ENCODE data around the gene PRRG1.
"Not testable (repeated sequence)": the region's sequence is repeated elsewhere in the genome, so short reads cannot be mapped to it uniquely, and the experiment has no call there.

The PRRG1 gene

DNA sequence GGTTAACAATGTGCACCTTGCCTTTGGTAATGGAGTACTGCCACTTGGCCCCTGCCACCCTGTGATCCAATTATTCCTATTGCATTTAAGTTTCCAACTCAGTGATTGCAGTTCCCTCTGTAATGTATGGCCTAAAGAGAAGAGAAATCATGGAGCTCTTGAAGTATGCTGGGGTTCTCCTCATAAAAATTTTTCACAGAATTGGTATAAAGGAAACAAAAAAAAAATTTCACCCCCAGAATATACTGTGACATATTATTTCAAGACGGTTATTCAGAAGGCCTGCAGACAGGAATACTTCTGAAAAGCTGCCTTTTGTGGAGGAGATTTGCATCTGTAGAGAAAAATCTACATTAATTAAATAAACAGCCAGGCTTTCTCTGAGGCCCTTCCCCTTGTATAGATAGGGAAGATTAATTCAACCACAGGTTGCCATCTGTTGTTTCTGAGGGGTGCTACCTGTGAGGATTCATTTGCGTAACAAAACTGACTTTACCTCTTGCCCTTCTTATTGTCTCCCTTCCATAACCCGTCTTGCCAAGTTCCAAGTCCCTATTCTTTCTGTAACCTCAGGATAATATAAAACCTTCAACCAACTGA is 127.5 kb downstream of the PRRG1 start:
- H3K9me3 ChIP-seq (ENCODE audit: control insufficient read depth, low read length), result no peaks in the 10 kb centered on the region
- H2AFZ ChIP-seq (ENCODE audit: low read depth, low read length), result no peak overlapping the region
- no peak overlapping the region for H2AK5ac ChIP-seq (ENCODE audit: low read length, severe bottlenecking)
- no peak overlapping the region for H3K23ac ChIP-seq (ENCODE audit: low read length in 2 of 2)
- H2BK12ac ChIP-seq (ENCODE audit: low read length in 2 of 2), result no peak overlapping the region
- H3K27ac ChIP-seq (ENCODE audit: low read length, poor library complexity, severe bottlenecking), result no peak overlapping the region
- no peak overlapping the region for H2BK120ac ChIP-seq (ENCODE audit: low read depth, low read length)
- WGBS, result 93% methylated on average over 2 of the region's 3 CpGs
- no peak overlapping the region for H3K18ac ChIP-seq (ENCODE audit: low read depth in 1 of 2, low read length in 2 of 2)
- H3K4me2 ChIP-seq (ENCODE audit: low read length, poor library complexity, severe bottlenecking), result no peak overlapping the region
- H3K4me3 ChIP-seq (ENCODE audit: insufficient read depth in 1 of 2, low read depth in 1 of 2, low read length in 2 of 2), result no peak overlapping the region
- no peak for DNase-seq
- no peaks in the 10 kb centered on the region for H3K27me3 ChIP-seq (ENCODE audit: control insufficient read depth in 1 of 2, insufficient read depth in 1 of 2, low read length in 2 of 2)
- H3K14ac ChIP-seq (ENCODE audit: low read length in 2 of 2), result no peak overlapping the region
- no peaks in the 10 kb centered on the region for H3K4me1 ChIP-seq (ENCODE audit: control insufficient read depth, insufficient read depth, low read depth, low read length)
- H2BK15ac ChIP-seq (ENCODE audit: low read depth, poor library complexity, severe bottlenecking), result no peak overlapping the region
- no peak overlapping the region for H3K4ac ChIP-seq (ENCODE audit: low read depth in 1 of 2, low read length in 2 of 2)
- H3K36me3 ChIP-seq (ENCODE audit: control insufficient read depth in 1 of 2, insufficient read depth in 2 of 2, low read depth in 1 of 2, low read length in 2 of 2), result no peaks in the 10 kb centered on the region
- no peaks in the 10 kb centered on the region for H3K79me1 ChIP-seq (replicated peaks; ENCODE audit: low read length, poor library complexity, severe bottlenecking)
- no peak overlapping the region for H2BK5ac ChIP-seq (ENCODE audit: low read depth, low read length, poor library complexity, severe bottlenecking)
- no peak overlapping the region for H4K91ac ChIP-seq (ENCODE audit: low read length)
- H3K9ac ChIP-seq (ENCODE audit: low read length), result no peak overlapping the region
- H4K8ac ChIP-seq (ENCODE audit: low read length), result no peak overlapping the region

- not testable (repeated sequence) for H2AK5ac ChIP-seq (ENCODE audit: low read length, severe bottlenecking); H3K4me2 ChIP-seq (ENCODE audit: low read length, poor library complexity, severe bottlenecking); H3K23ac ChIP-seq (ENCODE audit: low read length in 2 of 2); H2BK120ac ChIP-seq (ENCODE audit: low read depth, low read length); H3K9ac ChIP-seq (ENCODE audit: low read length); DNase-seq; H3K14ac ChIP-seq (ENCODE audit: low read length in 2 of 2); H3K4ac ChIP-seq (ENCODE audit: low read depth in 1 of 2, low read length in 2 of 2); H4K8ac ChIP-seq (ENCODE audit: low read length); H3K27me3 ChIP-seq (ENCODE audit: control insufficient read depth in 1 of 2, insufficient read depth in 1 of 2, low read length in 2 of 2); H3K4me1 ChIP-seq (ENCODE audit: control insufficient read depth, insufficient read depth, low read depth, low read length); H3K18ac ChIP-seq (ENCODE audit: low read depth in 1 of 2, low read length in 2 of 2); H4K91ac ChIP-seq (ENCODE audit: low read length); H2BK15ac ChIP-seq (ENCODE audit: low read depth, poor library complexity, severe bottlenecking); H3K36me3 ChIP-seq (ENCODE audit: control insufficient read depth in 1 of 2, insufficient read depth in 2 of 2, low read depth in 1 of 2, low read length in 2 of 2); H2BK12ac ChIP-seq (ENCODE audit: low read length in 2 of 2); H3K9me3 ChIP-seq (ENCODE audit: control insufficient read depth, low read length); H3K4me3 ChIP-seq (ENCODE audit: insufficient read depth in 1 of 2, low read depth in 1 of 2, low read length in 2 of 2); H2AFZ ChIP-seq (ENCODE audit: low read depth, low read length); H3K79me1 ChIP-seq (replicated peaks; ENCODE audit: low read length, poor library complexity, severe bottlenecking); H3K27ac ChIP-seq (ENCODE audit: low read length, poor library complexity, severe bottlenecking); H2BK5ac ChIP-seq (ENCODE audit: low read depth, low read length, poor library complexity, severe bottlenecking)
- 100% methylated on average over 2 of the region's 4 CpGs for WGBS
Observed at GRCh38 chrX:37484335-37484734, 135.2 kb downstream of the PRRG1 start.

- no peak overlapping the region for H3K27ac ChIP-seq (ENCODE audit: low read length, poor library complexity, severe bottlenecking)
- no peak overlapping the region for H2BK5ac ChIP-seq (ENCODE audit: low read depth, low read length, poor library complexity, severe bottlenecking)
- H3K4me3 ChIP-seq (ENCODE audit: insufficient read depth in 1 of 2, low read depth in 1 of 2, low read length in 2 of 2), result no peak overlapping the region
- no peaks in the 10 kb centered on the region for H3K36me3 ChIP-seq (ENCODE audit: control insufficient read depth in 1 of 2, insufficient read depth in 2 of 2, low read depth in 1 of 2, low read length in 2 of 2)
- no peak overlapping the region for H3K14ac ChIP-seq (ENCODE audit: low read length in 2 of 2)
- H2AFZ ChIP-seq (ENCODE audit: low read depth, low read length), result no peak overlapping the region
- no peaks in the 10 kb centered on the region for H3K4me1 ChIP-seq (ENCODE audit: control insufficient read depth, insufficient read depth, low read depth, low read length)
- H3K18ac ChIP-seq (ENCODE audit: low read depth in 1 of 2, low read length in 2 of 2), result no peak overlapping the region
- no peaks in the 10 kb centered on the region for H3K27me3 ChIP-seq (ENCODE audit: control insufficient read depth in 1 of 2, insufficient read depth in 1 of 2, low read length in 2 of 2)
- H2BK15ac ChIP-seq (ENCODE audit: low read depth, poor library complexity, severe bottlenecking), result no peak overlapping the region
- no peak overlapping the region for H2BK120ac ChIP-seq (ENCODE audit: low read depth, low read length)
- DNase-seq, result no peak
- no peak overlapping the region for H3K4ac ChIP-seq (ENCODE audit: low read depth in 1 of 2, low read length in 2 of 2)
- H3K9ac ChIP-seq (ENCODE audit: low read length), result no peak overlapping the region
- H3K4me2 ChIP-seq (ENCODE audit: low read length, poor library complexity, severe bottlenecking), result no peak overlapping the region
- no peaks in the 10 kb centered on the region for H3K79me1 ChIP-seq (replicated peaks; ENCODE audit: low read length, poor library complexity, severe bottlenecking)
- H4K91ac ChIP-seq (ENCODE audit: low read length), result no peak overlapping the region
- H2BK12ac ChIP-seq (ENCODE audit: low read length in 2 of 2), result no peak overlapping the region
- no peaks in the 10 kb centered on the region for H3K9me3 ChIP-seq (ENCODE audit: control insufficient read depth, low read length)
- no peak overlapping the region for H3K23ac ChIP-seq (ENCODE audit: low read length in 2 of 2)
- H4K8ac ChIP-seq (ENCODE audit: low read length), result no peak overlapping the region
- H2AK5ac ChIP-seq (ENCODE audit: low read length, severe bottlenecking), result no peak overlapping the region
- no CpG with 5 or more reads among the region's 2 CpGs for WGBS
Observed at GRCh38 chrX:37485429-37485828, 136.3 kb downstream of the PRRG1 start.

GRCh38 chrX:37487271-37487670 is 138.1 kb downstream of the PRRG1 start:
- no peak overlapping the region for H4K91ac ChIP-seq (ENCODE audit: low read length)
- no peak overlapping the region for H3K4me2 ChIP-seq (ENCODE audit: low read length, poor library complexity, severe bottlenecking)
- no peaks in the 10 kb centered on the region for H3K36me3 ChIP-seq (ENCODE audit: control insufficient read depth in 1 of 2, insufficient read depth in 2 of 2, low read depth in 1 of 2, low read length in 2 of 2)
- H3K27me3 ChIP-seq (ENCODE audit: control insufficient read depth in 1 of 2, insufficient read depth in 1 of 2, low read length in 2 of 2), result no peaks in the 10 kb centered on the region
- H3K4me1 ChIP-seq (ENCODE audit: control insufficient read depth, insufficient read depth, low read depth, low read length), result no peaks in the 10 kb centered on the region
- H2BK120ac ChIP-seq (ENCODE audit: low read depth, low read length), result no peak overlapping the region
- no peak overlapping the region for H3K14ac ChIP-seq (ENCODE audit: low read length in 2 of 2)
- DNase-seq, result no peak
- H2AFZ ChIP-seq (ENCODE audit: low read depth, low read length), result no peak overlapping the region
- no peak overlapping the region for H2BK12ac ChIP-seq (ENCODE audit: low read length in 2 of 2)
- no peak overlapping the region for H3K4me3 ChIP-seq (ENCODE audit: insufficient read depth in 1 of 2, low read depth in 1 of 2, low read length in 2 of 2)
- no peak overlapping the region for H2BK15ac ChIP-seq (ENCODE audit: low read depth, poor library complexity, severe bottlenecking)
- no peak overlapping the region for H4K8ac ChIP-seq (ENCODE audit: low read length)
- H2AK5ac ChIP-seq (ENCODE audit: low read length, severe bottlenecking), result no peak overlapping the region
- H3K79me1 ChIP-seq (replicated peaks; ENCODE audit: low read length, poor library complexity, severe bottlenecking), result no peaks in the 10 kb centered on the region
- H3K9me3 ChIP-seq (ENCODE audit: control insufficient read depth, low read length), result no peaks in the 10 kb centered on the region
- no peak overlapping the region for H3K27ac ChIP-seq (ENCODE audit: low read length, poor library complexity, severe bottlenecking)
- no peak overlapping the region for H2BK5ac ChIP-seq (ENCODE audit: low read depth, low read length, poor library complexity, severe bottlenecking)
- no peak overlapping the region for H3K4ac ChIP-seq (ENCODE audit: low read depth in 1 of 2, low read length in 2 of 2)
- WGBS, result 95% methylated on average over 5 of the region's 5 CpGs
- no peak overlapping the region for H3K18ac ChIP-seq (ENCODE audit: low read depth in 1 of 2, low read length in 2 of 2)
- H3K9ac ChIP-seq (ENCODE audit: low read length), result no peak overlapping the region
- H3K23ac ChIP-seq (ENCODE audit: low read length in 2 of 2), result no peak overlapping the region

Measured in mesenchymal stem cell (in vitro differentiated cells and primary cell).